HepG2 (cell line): ENCODE data around the gene RAB24. TPM values are rescaled to one million over a fixed set of nuclear protein-coding genes. Genes with fewer than 3 reads are reported as not detected.

Source experiments
- CENPX ChIP-seq: sonication (generic); formaldehyde crosslinking; IDR thresholded peaks from 2 replicates; pipeline ENCODE4 v1.9.0; 2021; ENCODE audit warnings: mild to moderate bottlenecking, missing genetic modification reagents, moderate library complexity
- DNMT3B ChIP-seq: conservative IDR thresholded peaks from 2 replicates; pipeline ENCODE4 v1.6.1; 2016; ENCODE audit warnings: missing biosample characterization, control low read depth
- EZH2 ChIP-seq: conservative IDR thresholded peaks from 2 replicates; pipeline ENCODE4 v1.6.1; 2012; ENCODE audit warnings: mild to moderate bottlenecking, low read depth, low read length, moderate library complexity
- GATA4 ChIP-seq: sonication (generic); IDR thresholded peaks from 2 replicates; pipeline ENCODE4 v1.6.1; 2016; ENCODE audit warnings: antibody characterized with exemption, low read depth, borderline replicate concordance
- GFI1 ChIP-seq: sonication (generic); formaldehyde crosslinking; IDR thresholded peaks from 2 replicates; pipeline ENCODE4 v1.5.0; 2020; ENCODE audit warnings: missing genetic modification reagents, mild to moderate bottlenecking, borderline replicate concordance
- HNRNPL ChIP-seq: fragments of 200-400 bp; formaldehyde crosslinking; IDR thresholded peaks from 2 replicates; pipeline ENCODE4 v1.6.1; 2017; ENCODE audit warnings: mild to moderate bottlenecking, low read depth, low read length
- HOXA3 ChIP-seq: sonication (generic); formaldehyde crosslinking; IDR thresholded peaks from 2 replicates; pipeline ENCODE4 v1.5.0; 2020; ENCODE audit warnings: missing genetic modification reagents
- NCOA1 ChIP-seq: sonication (generic); formaldehyde crosslinking; IDR thresholded peaks from 2 replicates; pipeline ENCODE4 v1.9.0; 2021; ENCODE audit warnings: missing genetic modification reagents
- NCOA5 ChIP-seq: sonication (generic); formaldehyde crosslinking; IDR thresholded peaks from 2 replicates; pipeline ENCODE4 v1.4.0; 2020; ENCODE audit warnings: missing genetic modification reagents
- NFKBIZ ChIP-seq: IDR thresholded peaks from 2 replicates; pipeline ENCODE4 v1.6.1; 2018; ENCODE audit warnings: missing genetic modification reagents, missing compliant biosample characterization
- SRF ChIP-seq: IDR thresholded peaks from 2 replicates; pipeline ENCODE4 v1.6.1; 2011; ENCODE audit warnings: mild to moderate bottlenecking, low read depth, low read length, moderate library complexity
- ZNF121 ChIP-seq: sonication (generic); formaldehyde crosslinking; IDR thresholded peaks from 2 replicates; pipeline ENCODE4 v1.5.0; 2020; ENCODE audit warnings: mild to moderate bottlenecking, missing genetic modification reagents
- ZNF160 ChIP-seq: sonication (generic); formaldehyde crosslinking; IDR thresholded peaks from 2 replicates; pipeline ENCODE4 v1.8.0; 2022; ENCODE audit warnings: mild to moderate bottlenecking, inconsistent platforms, missing genetic modification reagents
- ZNF225 ChIP-seq: sonication (generic); formaldehyde crosslinking; IDR thresholded peaks from 2 replicates; pipeline ENCODE4 v1.4.0; 2020; ENCODE audit warnings: mild to moderate bottlenecking, missing genetic modification reagents
- ZNF292 ChIP-seq: sonication (generic); formaldehyde crosslinking; IDR thresholded peaks from 2 replicates; pipeline ENCODE4 v1.8.1; 2022; ENCODE audit warnings: mild to moderate bottlenecking, low read depth, missing genetic modification reagents, borderline replicate concordance
- ZNF674 ChIP-seq: sonication (generic); formaldehyde crosslinking; IDR thresholded peaks from 2 replicates; pipeline ENCODE4 v1.5.0; 2020; ENCODE audit warnings: low read depth, mild to moderate bottlenecking, missing genetic modification reagents
- ZSCAN22 ChIP-seq: sonication (generic); formaldehyde crosslinking; IDR thresholded peaks from 2 replicates; pipeline ENCODE4 v1.4.0; 2020; ENCODE audit warnings: mild to moderate bottlenecking, missing genetic modification reagents
- polyA plus RNA-seq, 8 experiments: library from polyadenylated mRNA; depleted of rRNA in 3 of 8; stranded (reverse) in 7 of 8; unstranded in 1 of 8; fragments of >200 nt; fragmentation: Illumina TruSeq in 4 of 8; extraction: Trizol in 4 of 8; gene quantifications; 2 replicates each; pipeline versions ENCODE4 v1.2.1 to v1.2.3, GENCODE V29; 2011 to 2016; ENCODE audit warnings: low read depth in 4 of 8, missing spikeins in 1 of 8, mixed read lengths in 1 of 8; ENCODE audit not compliant: insufficient read depth in 1 of 8
- total RNA-seq, 5 experiments: library from RNA; depleted of rRNA; stranded (reverse); fragments of >200 nt; fragmentation: Illumina TruSeq; extraction: Trizol; gene quantifications; 2 replicates each; pipeline ENCODE4 v1.2.3, GENCODE V29; 2016; ENCODE audit warnings: low read depth in 1 of 5
- TF ChIP-seq, protein P1 (sequence below): sonication (generic); formaldehyde crosslinking; IDR thresholded peaks from 2 replicates; pipeline ENCODE4 v1.8.1; 2022; ENCODE audit warnings: low read depth, mild to moderate bottlenecking, missing genetic modification reagents
- TF ChIP-seq, protein P2 (sequence below): sonication (generic); formaldehyde crosslinking; IDR thresholded peaks from 2 replicates; pipeline ENCODE4 v1.5.0; 2020; ENCODE audit warnings: missing genetic modification reagents
- TF ChIP-seq, protein P3 (sequence below): sonication (generic); formaldehyde crosslinking; IDR thresholded peaks from 2 replicates; pipeline ENCODE4 v1.4.0; 2020; ENCODE audit warnings: missing genetic modification reagents
- TF ChIP-seq, protein P4 (sequence below): sonication (generic); formaldehyde crosslinking; IDR thresholded peaks from 2 replicates; pipeline ENCODE4 v1.8.0; 2022; ENCODE audit warnings: mild to moderate bottlenecking, missing genetic modification reagents, moderate library complexity
- TF ChIP-seq, protein P5 (sequence below): sonication (generic); formaldehyde crosslinking; IDR thresholded peaks from 2 replicates; pipeline ENCODE4 v1.4.0; 2020; ENCODE audit warnings: mild to moderate bottlenecking, missing genetic modification reagents
- TF ChIP-seq, protein P6 (sequence below): sonication (generic); formaldehyde crosslinking; conservative IDR thresholded peaks from 2 replicates; pipeline ENCODE4 v1.4.0; 2020; ENCODE audit warnings: missing genetic modification reagents

The RAB24 gene
- total and polyA plus RNA-seq, 2 of the 13 experiments (the other 11 are each of a cell fraction or from before 2014, with no cell fraction given): 22.9 to 63.7 TPM

DNA sequence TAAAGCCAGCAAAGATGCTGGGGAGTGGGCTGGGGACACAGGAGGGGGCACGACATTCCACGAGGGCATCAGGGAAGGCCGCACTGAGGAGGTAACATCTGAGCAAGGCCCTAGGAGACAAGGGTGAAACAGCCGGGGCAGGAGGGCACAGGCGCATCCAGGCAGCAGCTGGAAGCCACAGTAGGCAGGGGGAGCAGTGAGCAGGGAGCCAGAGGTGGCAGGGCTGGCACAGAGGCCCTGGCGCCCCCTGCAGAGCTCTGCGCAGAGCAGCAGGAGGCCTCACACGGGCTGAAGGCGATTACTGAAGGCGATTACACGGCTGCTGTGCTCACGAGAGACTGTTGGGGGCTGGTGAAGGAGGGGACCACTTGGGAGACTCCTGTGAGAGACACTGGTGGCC, 32.6 kb upstream of the RAB24 start (continued):
- TF ChIP-seq, protein P1, sequence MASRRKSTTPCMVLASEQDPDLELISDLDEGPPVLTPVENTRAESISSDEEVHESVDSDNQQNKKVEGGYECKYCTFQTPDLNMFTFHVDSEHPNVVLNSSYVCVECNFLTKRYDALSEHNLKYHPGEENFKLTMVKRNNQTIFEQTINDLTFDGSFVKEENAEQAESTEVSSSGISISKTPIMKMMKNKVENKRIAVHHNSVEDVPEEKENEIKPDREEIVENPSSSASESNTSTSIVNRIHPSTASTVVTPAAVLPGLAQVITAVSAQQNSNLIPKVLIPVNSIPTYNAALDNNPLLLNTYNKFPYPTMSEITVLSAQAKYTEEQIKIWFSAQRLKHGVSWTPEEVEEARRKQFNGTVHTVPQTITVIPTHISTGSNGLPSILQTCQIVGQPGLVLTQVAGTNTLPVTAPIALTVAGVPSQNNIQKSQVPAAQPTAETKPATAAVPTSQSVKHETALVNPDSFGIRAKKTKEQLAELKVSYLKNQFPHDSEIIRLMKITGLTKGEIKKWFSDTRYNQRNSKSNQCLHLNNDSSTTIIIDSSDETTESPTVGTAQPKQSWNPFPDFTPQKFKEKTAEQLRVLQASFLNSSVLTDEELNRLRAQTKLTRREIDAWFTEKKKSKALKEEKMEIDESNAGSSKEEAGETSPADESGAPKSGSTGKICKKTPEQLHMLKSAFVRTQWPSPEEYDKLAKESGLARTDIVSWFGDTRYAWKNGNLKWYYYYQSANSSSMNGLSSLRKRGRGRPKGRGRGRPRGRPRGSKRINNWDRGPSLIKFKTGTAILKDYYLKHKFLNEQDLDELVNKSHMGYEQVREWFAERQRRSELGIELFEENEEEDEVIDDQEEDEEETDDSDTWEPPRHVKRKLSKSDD (CRISPR knock-in tag): no peak
- TF ChIP-seq HOXA3 (CRISPR knock-in tag) (0 out of 2 replicates have a peak, but pooled peaks have one; percentile 21), GATA4 (no peak), NCOA5 (CRISPR knock-in tag) (no peak), ZNF225 (CRISPR knock-in tag) (no peak), EZH2 (no peak), ZNF160 (CRISPR knock-in tag) (no peak), CENPX (no peak), NCOA1 (CRISPR knock-in tag) (no peak), NFKBIZ (CRISPR knock-in tag) (no peak), ZNF121 (CRISPR knock-in tag) (no peak), ZNF674 (CRISPR knock-in tag) (no peak), GFI1 (CRISPR knock-in tag) (no peak), SRF (no peak), HNRNPL (peak; percentile 99), DNMT3B (CRISPR knock-in tag) (no peak), ZSCAN22 (CRISPR knock-in tag) (no peak), ZNF292 (CRISPR knock-in tag) (no peak)
- TF ChIP-seq, protein P2, sequence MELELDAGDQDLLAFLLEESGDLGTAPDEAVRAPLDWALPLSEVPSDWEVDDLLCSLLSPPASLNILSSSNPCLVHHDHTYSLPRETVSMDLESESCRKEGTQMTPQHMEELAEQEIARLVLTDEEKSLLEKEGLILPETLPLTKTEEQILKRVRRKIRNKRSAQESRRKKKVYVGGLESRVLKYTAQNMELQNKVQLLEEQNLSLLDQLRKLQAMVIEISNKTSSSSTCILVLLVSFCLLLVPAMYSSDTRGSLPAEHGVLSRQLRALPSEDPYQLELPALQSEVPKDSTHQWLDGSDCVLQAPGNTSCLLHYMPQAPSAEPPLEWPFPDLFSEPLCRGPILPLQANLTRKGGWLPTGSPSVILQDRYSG (CRISPR knock-in tag): no peak
- TF ChIP-seq, protein P3, sequence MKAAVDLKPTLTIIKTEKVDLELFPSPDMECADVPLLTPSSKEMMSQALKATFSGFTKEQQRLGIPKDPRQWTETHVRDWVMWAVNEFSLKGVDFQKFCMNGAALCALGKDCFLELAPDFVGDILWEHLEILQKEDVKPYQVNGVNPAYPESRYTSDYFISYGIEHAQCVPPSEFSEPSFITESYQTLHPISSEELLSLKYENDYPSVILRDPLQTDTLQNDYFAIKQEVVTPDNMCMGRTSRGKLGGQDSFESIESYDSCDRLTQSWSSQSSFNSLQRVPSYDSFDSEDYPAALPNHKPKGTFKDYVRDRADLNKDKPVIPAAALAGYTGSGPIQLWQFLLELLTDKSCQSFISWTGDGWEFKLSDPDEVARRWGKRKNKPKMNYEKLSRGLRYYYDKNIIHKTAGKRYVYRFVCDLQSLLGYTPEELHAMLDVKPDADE (CRISPR knock-in tag): no peak
- TF ChIP-seq, protein P4, sequence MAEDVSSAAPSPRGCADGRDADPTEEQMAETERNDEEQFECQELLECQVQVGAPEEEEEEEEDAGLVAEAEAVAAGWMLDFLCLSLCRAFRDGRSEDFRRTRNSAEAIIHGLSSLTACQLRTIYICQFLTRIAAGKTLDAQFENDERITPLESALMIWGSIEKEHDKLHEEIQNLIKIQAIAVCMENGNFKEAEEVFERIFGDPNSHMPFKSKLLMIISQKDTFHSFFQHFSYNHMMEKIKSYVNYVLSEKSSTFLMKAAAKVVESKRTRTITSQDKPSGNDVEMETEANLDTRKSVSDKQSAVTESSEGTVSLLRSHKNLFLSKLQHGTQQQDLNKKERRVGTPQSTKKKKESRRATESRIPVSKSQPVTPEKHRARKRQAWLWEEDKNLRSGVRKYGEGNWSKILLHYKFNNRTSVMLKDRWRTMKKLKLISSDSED (CRISPR knock-in tag): no peak
- TF ChIP-seq, protein P5, sequence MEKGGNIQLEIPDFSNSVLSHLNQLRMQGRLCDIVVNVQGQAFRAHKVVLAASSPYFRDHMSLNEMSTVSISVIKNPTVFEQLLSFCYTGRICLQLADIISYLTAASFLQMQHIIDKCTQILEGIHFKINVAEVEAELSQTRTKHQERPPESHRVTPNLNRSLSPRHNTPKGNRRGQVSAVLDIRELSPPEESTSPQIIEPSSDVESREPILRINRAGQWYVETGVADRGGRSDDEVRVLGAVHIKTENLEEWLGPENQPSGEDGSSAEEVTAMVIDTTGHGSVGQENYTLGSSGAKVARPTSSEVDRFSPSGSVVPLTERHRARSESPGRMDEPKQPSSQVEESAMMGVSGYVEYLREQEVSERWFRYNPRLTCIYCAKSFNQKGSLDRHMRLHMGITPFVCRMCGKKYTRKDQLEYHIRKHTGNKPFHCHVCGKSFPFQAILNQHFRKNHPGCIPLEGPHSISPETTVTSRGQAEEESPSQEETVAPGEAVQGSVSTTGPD: no peak
- TF ChIP-seq, protein P6, sequence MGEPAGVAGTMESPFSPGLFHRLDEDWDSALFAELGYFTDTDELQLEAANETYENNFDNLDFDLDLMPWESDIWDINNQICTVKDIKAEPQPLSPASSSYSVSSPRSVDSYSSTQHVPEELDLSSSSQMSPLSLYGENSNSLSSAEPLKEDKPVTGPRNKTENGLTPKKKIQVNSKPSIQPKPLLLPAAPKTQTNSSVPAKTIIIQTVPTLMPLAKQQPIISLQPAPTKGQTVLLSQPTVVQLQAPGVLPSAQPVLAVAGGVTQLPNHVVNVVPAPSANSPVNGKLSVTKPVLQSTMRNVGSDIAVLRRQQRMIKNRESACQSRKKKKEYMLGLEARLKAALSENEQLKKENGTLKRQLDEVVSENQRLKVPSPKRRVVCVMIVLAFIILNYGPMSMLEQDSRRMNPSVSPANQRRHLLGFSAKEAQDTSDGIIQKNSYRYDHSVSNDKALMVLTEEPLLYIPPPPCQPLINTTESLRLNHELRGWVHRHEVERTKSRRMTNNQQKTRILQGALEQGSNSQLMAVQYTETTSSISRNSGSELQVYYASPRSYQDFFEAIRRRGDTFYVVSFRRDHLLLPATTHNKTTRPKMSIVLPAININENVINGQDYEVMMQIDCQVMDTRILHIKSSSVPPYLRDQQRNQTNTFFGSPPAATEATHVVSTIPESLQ (CRISPR knock-in tag): no peak
